GM18508 (cell line): ENCODE results near the gene CYP2C19.
"Not testable (repeated sequence)": the region's sequence is repeated elsewhere in the genome, so short reads cannot be mapped to it uniquely, and the experiment has no call there.

ENCODE experiments used
- ATAC-seq: cut with Tn5 transposase; IDR thresholded peaks from one replicate; pipeline ENCODE4 v1.9.1; 2021; ENCODE audit warnings: moderate number of reproducible peaks; ENCODE audit not compliant: insufficient read depth, unreplicated experiment

Gene CYP2C19

GRCh38 chr10:94859086-94859485 lies 96.6 kb downstream of the CYP2C19 start:
- ATAC-seq = no peak

- ATAC-seq = no peak
Measured at GRCh38 chr10:94878649-94879048, 116.2 kb downstream of the CYP2C19 start.

GRCh38 chr10:94879214-94879613 lies 116.7 kb downstream of the CYP2C19 start:
- ATAC-seq = no peak

- no peak for ATAC-seq
Measured at GRCh38 chr10:94889123-94889522, 126.6 kb downstream of the CYP2C19 start.

- ATAC-seq = no peak
Measured at GRCh38 chr10:94890264-94891022, 128.0 kb downstream of the CYP2C19 start.

- ATAC-seq = not testable (repeated sequence)
Measured at GRCh38 chr10:94898414-94898813, 135.9 kb downstream of the CYP2C19 start.

GRCh38 chr10:94902080-94902479 lies 139.6 kb downstream of the CYP2C19 start:
- ATAC-seq = no peak

- no peak for ATAC-seq
Measured at GRCh38 chr10:94902570-94902969, 140.1 kb downstream of the CYP2C19 start.
